IMR-90 (cell line): Measurements from ENCODE around the gene RIC3. TPM values are rescaled to one million over a fixed set of nuclear protein-coding genes. Genes with fewer than 3 reads are reported as not detected.

Experiments used
- ATAC-seq: fragments of 200-7000 bp; cut with Tn5 transposase; 2 replicates; pipeline ENCODE4 v1.9.1; 2020; ENCODE audit warnings: low read depth, mild to moderate bottlenecking, moderate library complexity
- BruUV-seq: library from RNA; stranded (reverse); fragments of 400-500 nt; replicated peaks from 2 replicates; lab custom pipeline; 2021; lab: Mats Ljungman, UMichigan
- CTCF ChIA-PET: fragments of 300-600 bp; formaldehyde crosslinking; extraction: SDS; loops from one replicate; lab custom pipeline; 2021; ENCODE audit warnings: antibody characterized with exemption; lab: Yijun Ruan, JAX
- POLR2A ChIA-PET: fragments of 300-600 bp; sonication (Branson Sonifier 250); formaldehyde crosslinking; loops from one replicate; lab custom pipeline; 2022; ENCODE audit warnings: antibody characterized with exemption; ENCODE audit not compliant: unreplicated experiment; lab: Charles Lee
- DNase-seq: peaks from one replicate; pipeline ENCODE4 v3.0.0; 2013
- H2AFZ ChIP-seq: replicated peaks from 2 replicates; pipeline ENCODE3; 2013; ENCODE audit warnings: low read length, mild to moderate bottlenecking; ENCODE audit not compliant: poor library complexity
- H2AK5ac ChIP-seq: 2 replicates; pipeline ENCODE4 v1.6.1; 2013; ENCODE audit warnings: low read depth, low read length, inconsistent platforms
- H2AK9ac ChIP-seq: replicated peaks from 2 replicates; pipeline ENCODE3; 2013; ENCODE audit warnings: mild to moderate bottlenecking, low read depth, low read length, moderate library complexity; ENCODE audit not compliant: poor library complexity
- H2BK120ac ChIP-seq: 2 replicates; pipeline ENCODE4 v1.6.1; 2013; ENCODE audit warnings: low read depth, low read length, inconsistent platforms
- H2BK15ac ChIP-seq: 3 replicates; pipeline ENCODE4 v1.6.1; 2013; ENCODE audit warnings: low read depth, low read length, inconsistent platforms
- H2BK20ac ChIP-seq: 2 replicates; pipeline ENCODE4 v1.6.1; 2013; ENCODE audit warnings: low read depth, mild to moderate bottlenecking, inconsistent platforms, low read length, moderate library complexity
- H2BK5ac ChIP-seq: 2 replicates; pipeline ENCODE4 v1.6.1; 2013; ENCODE audit warnings: mild to moderate bottlenecking, low read depth, low read length, inconsistent platforms; ENCODE audit not compliant: poor library complexity, severe bottlenecking
- H3K14ac ChIP-seq: replicated peaks from 2 replicates; pipeline ENCODE4 v1.6.1; 2013; ENCODE audit warnings: low read depth, low read length, inconsistent platforms
- H3K18ac ChIP-seq: 2 replicates; pipeline ENCODE4 v1.6.1; 2013; ENCODE audit warnings: low read depth, low read length, control low read depth
- H3K23ac ChIP-seq: 2 replicates; pipeline ENCODE4 v1.6.1; 2013; ENCODE audit warnings: low read depth, low read length, inconsistent platforms
- H3K27ac ChIP-seq: 2 replicates; pipeline ENCODE4 v1.5.1; 2013; ENCODE audit warnings: mild to moderate bottlenecking, control low read depth, low read length; ENCODE audit not compliant: insufficient read depth
- H3K27me3 ChIP-seq: 2 replicates; pipeline ENCODE4 v1.6.1; 2013; ENCODE audit warnings: low read length; ENCODE audit not compliant: control insufficient read depth, insufficient read depth
- H3K36me3 ChIP-seq: 2 replicates; pipeline ENCODE4 v1.6.1; 2013; ENCODE audit warnings: low read length, mixed read lengths; ENCODE audit not compliant: control insufficient read depth, insufficient read depth
- H3K4ac ChIP-seq: 2 replicates; pipeline ENCODE4 v1.6.1; 2013; ENCODE audit warnings: low read depth, low read length, inconsistent platforms
- H3K4me1 ChIP-seq: 2 replicates; pipeline ENCODE4 v1.6.1; 2013; ENCODE audit warnings: low read length, mixed read lengths; ENCODE audit not compliant: control insufficient read depth, insufficient read depth
- H3K4me2 ChIP-seq: 2 replicates; pipeline ENCODE4 v1.6.1; 2013; ENCODE audit warnings: low read depth, mild to moderate bottlenecking, control low read depth, low read length, moderate library complexity
- H3K4me3 ChIP-seq: 2 replicates; pipeline ENCODE4 v1.5.1; 2013; ENCODE audit warnings: low read depth, mild to moderate bottlenecking, control low read depth, low read length, moderate library complexity; ENCODE audit not compliant: insufficient read depth
- H3K56ac ChIP-seq: 2 replicates; pipeline ENCODE4 v1.6.1; 2013; ENCODE audit warnings: low read length, inconsistent platforms; ENCODE audit not compliant: insufficient read depth; ENCODE audit errors: extremely low read depth
- H3K79me1 ChIP-seq, 2 experiments: 2 replicates each; pipeline ENCODE4 v1.6.1; 2013; ENCODE audit warnings: low read length in 2 of 2, inconsistent platforms in 1 of 2, low read depth in 1 of 2
- H3K9ac ChIP-seq: 2 replicates; pipeline ENCODE4 v1.6.1; 2013; ENCODE audit warnings: low read depth, low read length, control low read depth
- H3K9me1 ChIP-seq: 2 replicates; pipeline ENCODE4 v1.6.1; 2013; ENCODE audit warnings: low read length, inconsistent platforms; ENCODE audit not compliant: insufficient read depth
- H3K9me3 ChIP-seq: 2 replicates; pipeline ENCODE4 v1.6.1; 2013; ENCODE audit warnings: low read length; ENCODE audit not compliant: control insufficient read depth, insufficient read depth
- H4K20me1 ChIP-seq: 2 replicates; pipeline ENCODE4 v1.6.1; 2013; ENCODE audit warnings: low read length, inconsistent platforms; ENCODE audit not compliant: insufficient read depth
- H4K5ac ChIP-seq: 2 replicates; pipeline ENCODE4 v1.6.1; 2013; ENCODE audit warnings: mild to moderate bottlenecking, low read depth, low read length, control low read depth
- H4K8ac ChIP-seq, 2 experiments: 2 replicates each; pipeline ENCODE4 v1.6.1; 2013; ENCODE audit warnings: low read depth in 2 of 2, low read length in 2 of 2, control low read depth in 1 of 2, inconsistent platforms in 1 of 2
- H4K91ac ChIP-seq: 2 replicates; pipeline ENCODE4 v1.6.1; 2013; ENCODE audit warnings: low read depth, low read length, inconsistent platforms; ENCODE audit not compliant: insufficient read depth
- BHLHE40 ChIP-seq: fragments of 150-350 bp; IDR thresholded peaks from 2 replicates; pipeline ENCODE4 v1.6.1; 2016; ENCODE audit warnings: mild to moderate bottlenecking, low read depth, low read length
- CEBPB ChIP-seq: IDR thresholded peaks from 2 replicates; pipeline ENCODE4 v1.6.1; 2012; ENCODE audit warnings: low read depth, low read length, improper control_type of control experiment
- CHD1 ChIP-seq: IDR thresholded peaks from 2 replicates; pipeline ENCODE4 v1.6.1; 2012; ENCODE audit warnings: low read depth, low read length, improper control_type of control experiment
- FOS ChIP-seq: fragments of 150-350 bp; IDR thresholded peaks from 2 replicates; pipeline ENCODE4 v1.6.1; 2016; ENCODE audit warnings: low read depth, low read length
- MAFK ChIP-seq: IDR thresholded peaks from 2 replicates; pipeline ENCODE4 v1.6.1; 2012; ENCODE audit warnings: low read depth, low read length, improper control_type of control experiment
- MAZ ChIP-seq: IDR thresholded peaks from 2 replicates; pipeline ENCODE4 v1.6.1; 2012; ENCODE audit warnings: low read depth, mild to moderate bottlenecking, low read length, improper control_type of control experiment, moderate library complexity, borderline replicate concordance
- MXI1 ChIP-seq: IDR thresholded peaks from 2 replicates; pipeline ENCODE4 v1.6.1; 2012; ENCODE audit warnings: low read depth, mild to moderate bottlenecking, low read length, moderate library complexity, borderline replicate concordance
- NFE2L2 ChIP-seq: fragments of 150-350 bp; IDR thresholded peaks from 2 replicates; pipeline ENCODE4 v1.6.1; 2016; ENCODE audit warnings: low read depth, mild to moderate bottlenecking, low read length
- POLR2A ChIP-seq: IDR thresholded peaks from 2 replicates; pipeline ENCODE4 v1.6.1; 2012; ENCODE audit warnings: mild to moderate bottlenecking, low read depth, low read length
- RAD21 ChIP-seq: IDR thresholded peaks from 2 replicates; pipeline ENCODE4 v1.6.1; 2012; ENCODE audit warnings: low read length, improper control_type of control experiment
- RCOR1 ChIP-seq: IDR thresholded peaks from 2 replicates; pipeline ENCODE4 v1.6.1; 2012; ENCODE audit warnings: mild to moderate bottlenecking, low read length, improper control_type of control experiment; ENCODE audit not compliant: insufficient replicate concordance
- RFX5 ChIP-seq: IDR thresholded peaks from 2 replicates; pipeline ENCODE4 v1.8.0; 2012; ENCODE audit warnings: low read depth, mild to moderate bottlenecking, low read length, moderate library complexity
- SMC3 ChIP-seq: fragments of 150-350 bp; IDR thresholded peaks from 2 replicates; pipeline ENCODE4 v1.6.1; 2016; ENCODE audit warnings: low read depth, mild to moderate bottlenecking, antibody characterized with exemption, low read length, moderate library complexity
- WGBS, 2 experiments: methylation state at CpG; one replicate each; pipeline versions ENCODE4 v1.1.5 to v1.1.7; 2013; ENCODE audit warnings: missing lambda C conversion rate in 2 of 2; ENCODE audit not compliant: insufficient read length in 1 of 2; ENCODE audit errors: extremely low coverage in 2 of 2; 5-methylcytosine and 5-hydroxymethylcytosine counted together
- dilution Hi-C: fragments of 300-500 bp; cut with HindIII; formaldehyde crosslinking; loops from one replicate; pipeline ENCODE4 v1.14.3; 2018; ENCODE audit warnings: low sequenced_read_pairs; ENCODE audit not compliant: unreplicated experiment
- in situ Hi-C: fragments of 300-500 bp; cut with MboI; formaldehyde crosslinking; loops from 3 replicates; pipeline ENCODE4 v1.14.3; 2019; ENCODE audit warnings: low sequenced_read_pairs, inconsistent platforms, mixed read lengths
- intact Hi-C: fragments of 100-400 bp; cut with micrococcal nuclease; formaldehyde crosslinking; loops from 2 replicates; pipeline ENCODE4 v1.10.0; 2022
- polyA plus RNA-seq, 3 experiments: library from polyadenylated mRNA; depleted of rRNA; stranded (reverse); fragments of >200 nt; gene quantifications; 2 replicates each; pipeline ENCODE4 v1.2.3, GENCODE V29; 2012; ENCODE audit warnings: low replicate concordance in 1 of 3
- total RNA-seq: library from RNA; depleted of rRNA; stranded (reverse); fragments of >200 nt; gene quantifications from 2 replicates; pipeline ENCODE4 v1.2.3, GENCODE V29; 2012
- TF ChIP-seq, protein P1 (sequence below): fragments of 150-350 bp; IDR thresholded peaks from 2 replicates; pipeline ENCODE4 v1.6.1; 2016; ENCODE audit warnings: low read depth, mild to moderate bottlenecking, low read length, moderate library complexity, borderline replicate concordance
- TF ChIP-seq, protein P2 (sequence below): conservative IDR thresholded peaks from 2 replicates; pipeline ENCODE4 v1.5.1; 2012; ENCODE audit warnings: mild to moderate bottlenecking, low read depth, low read length, improper control_type of control experiment
- TF ChIP-seq, protein P3 (sequence below): fragments of 150-350 bp; IDR thresholded peaks from 2 replicates; pipeline ENCODE4 v1.6.1; 2017; ENCODE audit warnings: mild to moderate bottlenecking, antibody characterized with exemption, low read length, low read depth

RIC3 gene
- total and polyA plus RNA-seq, 2 of the 4 experiments (the other 2 are of a cell fraction): not detected

DNA sequence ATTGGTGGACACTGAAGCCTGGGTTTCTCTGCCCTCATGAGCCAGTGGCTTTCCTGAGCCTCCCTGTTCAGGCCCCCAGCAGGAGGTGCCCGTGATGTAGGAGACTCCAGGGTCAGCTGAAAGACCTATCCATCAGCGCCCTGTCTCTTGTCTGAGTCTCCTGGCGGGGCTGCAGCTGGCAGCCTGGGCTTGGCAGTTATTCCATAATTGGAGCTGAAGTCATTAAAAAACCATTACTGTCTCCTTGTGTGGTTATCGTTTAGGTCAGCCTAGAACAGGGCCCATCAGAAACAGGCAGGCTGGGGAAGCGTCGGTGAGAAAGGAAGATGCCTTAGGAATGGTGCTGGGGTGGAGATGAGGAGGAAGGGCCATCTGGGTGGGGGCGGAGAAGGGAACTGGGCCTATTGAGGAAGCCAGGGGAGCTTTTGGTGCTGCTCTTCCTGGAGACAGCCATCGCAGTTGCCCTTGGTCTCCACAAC lies 82.8 kb downstream of the RIC3 start:
- Histone ChIP-seq H4K91ac (no peak overlapping the region), H3K4ac (no peak overlapping the region), H3K9me3 (no peaks in the 10 kb centered on the region), H3K4me1 (peaks cover 6% of the 10 kb centered on the region), H3K23ac (no peak overlapping the region), H4K8ac (no peak overlapping the region), H2BK15ac (no peak overlapping the region), H3K14ac (no peak overlapping the region), H2BK120ac (no peak overlapping the region), H3K9me1 (peaks cover 5% of the 10 kb centered on the region; the same call in 1 of the 2 replicates), H3K27me3 (no peaks in the 10 kb centered on the region), H2BK20ac (no peak overlapping the region), H3K4me2 (no peak overlapping the region), H2AK9ac (no peak overlapping the region), H3K27ac (no peak overlapping the region), H3K18ac (no peak overlapping the region), H3K9ac (no peak overlapping the region), H3K36me3 (no peaks in the 10 kb centered on the region), H4K5ac (no peak overlapping the region), H2AK5ac (no peak overlapping the region), H2BK5ac (no peak overlapping the region), H4K20me1 (peaks cover 44% of the 10 kb centered on the region; the same call in 1 of the 2 replicates), H3K79me1 (peaks cover 6 to 37% of the 10 kb centered on the region in 2 experiments; a peak in 2 of 4 replicates), H2AFZ (no peak overlapping the region), H3K56ac (no peak overlapping the region), H3K4me3 (no peak overlapping the region)
- CTCF ChIA-PET: interaction anchor here (1.2 to 3.6 kb wide), 2 partner anchors 53 to 80 kb away, joined by 6 to 11 read pairs; no protein-coding TSS in a partner anchor
- ATAC-seq (no peak), DNase-seq (peak; percentile 19)
- POLR2A ChIA-PET: no interaction called here
- TF ChIP-seq, protein P1, sequence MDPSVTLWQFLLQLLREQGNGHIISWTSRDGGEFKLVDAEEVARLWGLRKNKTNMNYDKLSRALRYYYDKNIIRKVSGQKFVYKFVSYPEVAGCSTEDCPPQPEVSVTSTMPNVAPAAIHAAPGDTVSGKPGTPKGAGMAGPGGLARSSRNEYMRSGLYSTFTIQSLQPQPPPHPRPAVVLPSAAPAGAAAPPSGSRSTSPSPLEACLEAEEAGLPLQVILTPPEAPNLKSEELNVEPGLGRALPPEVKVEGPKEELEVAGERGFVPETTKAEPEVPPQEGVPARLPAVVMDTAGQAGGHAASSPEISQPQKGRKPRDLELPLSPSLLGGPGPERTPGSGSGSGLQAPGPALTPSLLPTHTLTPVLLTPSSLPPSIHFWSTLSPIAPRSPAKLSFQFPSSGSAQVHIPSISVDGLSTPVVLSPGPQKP: no peak
- TF ChIP-seq RFX5 (no peak), RCOR1 (no peak), MXI1 (no peak), CEBPB (no peak), BHLHE40 (no peak), MAFK (no peak), RAD21 (no peak), FOS (no peak), POLR2A (no peak), CHD1 (no peak), NFE2L2 (no peak), MAZ (no peak), SMC3 (no peak)
- TF ChIP-seq, protein P2, sequence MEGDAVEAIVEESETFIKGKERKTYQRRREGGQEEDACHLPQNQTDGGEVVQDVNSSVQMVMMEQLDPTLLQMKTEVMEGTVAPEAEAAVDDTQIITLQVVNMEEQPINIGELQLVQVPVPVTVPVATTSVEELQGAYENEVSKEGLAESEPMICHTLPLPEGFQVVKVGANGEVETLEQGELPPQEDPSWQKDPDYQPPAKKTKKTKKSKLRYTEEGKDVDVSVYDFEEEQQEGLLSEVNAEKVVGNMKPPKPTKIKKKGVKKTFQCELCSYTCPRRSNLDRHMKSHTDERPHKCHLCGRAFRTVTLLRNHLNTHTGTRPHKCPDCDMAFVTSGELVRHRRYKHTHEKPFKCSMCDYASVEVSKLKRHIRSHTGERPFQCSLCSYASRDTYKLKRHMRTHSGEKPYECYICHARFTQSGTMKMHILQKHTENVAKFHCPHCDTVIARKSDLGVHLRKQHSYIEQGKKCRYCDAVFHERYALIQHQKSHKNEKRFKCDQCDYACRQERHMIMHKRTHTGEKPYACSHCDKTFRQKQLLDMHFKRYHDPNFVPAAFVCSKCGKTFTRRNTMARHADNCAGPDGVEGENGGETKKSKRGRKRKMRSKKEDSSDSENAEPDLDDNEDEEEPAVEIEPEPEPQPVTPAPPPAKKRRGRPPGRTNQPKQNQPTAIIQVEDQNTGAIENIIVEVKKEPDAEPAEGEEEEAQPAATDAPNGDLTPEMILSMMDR: no peak
- TF ChIP-seq, protein P3, sequence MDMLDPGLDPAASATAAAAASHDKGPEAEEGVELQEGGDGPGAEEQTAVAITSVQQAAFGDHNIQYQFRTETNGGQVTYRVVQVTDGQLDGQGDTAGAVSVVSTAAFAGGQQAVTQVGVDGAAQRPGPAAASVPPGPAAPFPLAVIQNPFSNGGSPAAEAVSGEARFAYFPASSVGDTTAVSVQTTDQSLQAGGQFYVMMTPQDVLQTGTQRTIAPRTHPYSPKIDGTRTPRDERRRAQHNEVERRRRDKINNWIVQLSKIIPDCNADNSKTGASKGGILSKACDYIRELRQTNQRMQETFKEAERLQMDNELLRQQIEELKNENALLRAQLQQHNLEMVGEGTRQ: no peak
- in situ Hi-C loops (loop anchor here (25.0 kb wide), 1 partner anchor 399 kb away; no protein-coding TSS in a partner anchor), dilution Hi-C loops (no loop called here), intact Hi-C loops (no loop called here)
- BruUV-seq: no TSS peak
- no CpG with 5 or more reads among the region's 8 CpGs for WGBS, 2 experiments
